Stimulated activated CD8-positive, alpha-beta memory T cell treated with anti-CD3 and anti-CD28 coated beads, Interleukin-2, amount 100 ng/mL, for 1 hour (primary cell): Measurements from ENCODE around the gene SYT13.
"Not testable (repeated sequence)": the region's sequence is repeated elsewhere in the genome, so short reads cannot be mapped to it uniquely, and the experiment has no call there.

ENCODE experiments used
- DNase-seq, 2 donors: peaks; one replicate each; pipeline ENCODE4 v3.0.0-alpha.2; 2020; ENCODE audit warnings: low read depth in 2 of 2

The SYT13 gene

GRCh38 chr11:45272701-45273100, 13.4 kb downstream of the SYT13 start:
- DNase-seq = no peak

DNA sequence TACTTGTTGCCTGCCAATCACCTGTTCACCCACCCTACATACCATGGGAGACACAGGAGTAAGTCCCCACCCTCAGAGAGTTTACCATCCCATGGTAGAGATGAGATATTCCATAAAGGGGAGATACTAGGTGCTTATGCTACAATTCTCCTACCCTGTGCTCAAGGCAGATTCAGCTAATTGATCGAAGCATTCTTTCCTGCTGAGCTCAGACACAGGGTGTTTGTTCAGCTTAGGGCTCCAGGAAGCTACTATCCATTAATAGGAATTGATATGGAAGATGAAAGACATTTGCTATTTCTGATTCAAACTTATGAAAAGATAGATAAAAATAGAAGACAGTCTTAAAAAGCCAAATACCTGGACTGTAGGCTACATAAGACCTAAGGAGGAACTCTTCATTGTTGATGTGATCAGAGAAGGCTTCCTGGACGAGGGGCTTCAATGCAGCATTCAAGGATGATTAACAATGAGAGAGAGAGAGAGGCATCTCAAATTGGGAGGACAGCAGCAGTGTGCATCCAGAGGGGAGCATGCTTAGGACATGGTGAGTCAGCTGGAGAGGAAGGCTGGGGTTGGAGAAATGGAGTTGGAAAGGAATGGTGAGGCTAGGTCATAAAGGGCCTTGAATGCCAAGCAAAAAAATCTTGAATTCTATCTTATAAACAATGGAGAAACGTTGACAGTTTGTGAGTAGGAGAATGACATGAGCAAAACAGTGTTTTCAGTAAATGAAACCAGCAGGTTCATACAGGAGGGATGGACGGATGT, 15.0 kb downstream of the SYT13 start:
- DNase-seq = no peak

- no peak for DNase-seq
Measured at GRCh38 chr11:45269678-45270077, 16.5 kb downstream of the SYT13 start.

GRCh38 chr11:45267652-45268299, 18.4 kb downstream of the SYT13 start:
- DNase-seq = no peak

DNA sequence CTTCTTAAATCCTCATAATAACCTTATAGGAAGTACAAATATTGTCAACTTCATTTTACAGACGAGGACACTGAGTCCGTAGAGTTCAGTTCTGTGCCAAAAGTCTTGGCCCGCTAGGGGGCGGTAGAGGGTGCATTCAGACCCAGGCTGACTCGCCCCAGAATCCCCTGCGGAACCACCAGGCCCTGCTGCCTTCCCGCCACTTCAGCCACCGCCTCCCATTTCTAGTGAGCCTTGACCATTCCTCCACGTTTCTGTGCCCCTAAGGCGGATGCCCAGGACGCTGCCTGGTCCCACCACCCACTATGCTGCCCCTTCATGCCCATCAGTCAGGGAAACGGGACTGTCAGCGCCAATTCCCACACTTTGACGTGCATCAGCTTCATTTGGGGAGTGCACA, 19.1 kb downstream of the SYT13 start:
- no peak for DNase-seq

- DNase-seq = no peak
Measured at GRCh38 chr11:45266676-45267020, 19.5 kb downstream of the SYT13 start.

DNA sequence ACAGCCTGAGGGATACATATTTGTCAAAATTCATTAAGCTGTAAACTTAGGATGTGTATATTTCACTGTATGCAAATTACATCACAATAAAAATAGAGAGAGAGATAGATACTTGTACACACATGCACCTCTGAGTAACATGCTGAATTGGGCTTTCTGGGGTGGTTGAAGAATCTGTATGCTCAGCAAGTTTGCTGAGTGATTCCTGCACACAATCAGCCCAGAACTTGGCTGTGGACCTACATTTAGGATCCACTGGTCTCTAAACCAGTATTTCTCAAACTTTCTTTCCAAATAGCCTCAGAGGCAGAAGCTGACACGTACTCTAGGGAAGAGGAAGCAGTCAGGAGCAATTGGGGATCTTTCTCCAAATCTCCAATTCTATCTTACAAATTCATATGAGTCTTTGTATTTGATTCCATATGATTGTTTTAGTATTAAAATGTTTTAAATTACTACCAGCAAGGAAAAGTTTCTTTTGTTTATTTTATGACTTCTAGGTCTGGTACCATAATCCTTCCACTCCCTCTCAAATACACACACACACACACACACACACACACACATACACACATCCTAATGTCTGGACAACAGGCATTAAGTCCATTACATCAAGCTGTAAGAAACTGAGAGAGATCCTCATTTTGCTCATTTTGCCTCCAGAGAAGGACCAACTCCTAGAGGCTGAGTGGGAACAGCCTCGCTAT, 20.0 kb downstream of the SYT13 start:
- DNase-seq = no peak

DNA sequence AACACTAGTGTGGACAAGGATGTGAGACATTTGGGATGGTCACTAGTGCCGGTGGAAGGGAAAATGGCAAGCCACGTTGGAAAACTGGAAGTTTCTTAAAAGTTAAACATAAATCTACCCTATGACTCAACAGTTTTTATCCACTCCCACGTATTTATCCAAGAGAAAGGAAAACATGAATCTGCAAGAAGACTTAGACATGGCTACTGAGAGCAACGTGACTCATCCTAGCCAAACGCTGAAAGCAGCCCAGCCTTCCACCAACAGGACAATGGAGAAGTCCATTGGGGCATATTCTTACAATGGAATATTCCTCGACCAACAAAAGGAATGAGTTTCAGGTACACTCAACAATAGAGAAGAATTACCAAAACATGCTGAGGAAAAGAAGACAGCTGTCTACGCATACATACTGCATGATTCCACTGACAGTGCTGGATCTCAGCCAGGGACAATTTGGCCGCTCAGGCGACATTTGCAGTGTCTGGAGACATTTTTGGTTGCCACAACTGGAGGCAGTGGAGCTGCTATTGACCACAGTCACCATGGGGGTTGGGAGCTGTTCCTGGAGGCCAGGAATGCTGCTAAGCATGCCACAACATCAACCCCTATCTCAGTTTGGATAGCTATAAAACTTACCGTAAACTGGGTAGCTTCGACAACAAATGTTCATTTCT, 21.2 kb downstream of the SYT13 start:
- DNase-seq = no peak

- DNase-seq = no peak
Measured at GRCh38 chr11:45263773-45264172, 22.4 kb downstream of the SYT13 start.

DNA sequence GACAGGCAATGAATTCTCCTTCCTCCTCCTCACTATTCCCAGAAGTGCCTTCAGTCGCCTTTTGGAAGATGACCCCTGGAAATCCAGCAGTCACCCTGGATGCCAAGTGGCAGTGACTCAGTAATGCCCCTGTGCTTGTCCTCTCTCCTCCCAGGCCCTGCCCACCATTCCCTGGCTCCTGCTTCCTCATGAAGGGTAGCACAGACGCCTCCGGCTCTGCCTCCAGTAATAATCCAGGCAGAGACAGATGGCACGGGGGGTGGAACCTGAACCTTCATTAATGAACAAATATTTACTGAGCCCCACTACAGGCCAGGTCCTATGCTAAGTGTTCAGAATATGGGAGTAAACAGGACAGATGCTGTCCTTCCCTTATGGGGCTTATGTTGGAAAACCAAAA, 23.2 kb downstream of the SYT13 start:
- no peak for DNase-seq

- DNase-seq = no peak
Measured at GRCh38 chr11:45260071-45260470, 26.1 kb downstream of the SYT13 start.

DNA sequence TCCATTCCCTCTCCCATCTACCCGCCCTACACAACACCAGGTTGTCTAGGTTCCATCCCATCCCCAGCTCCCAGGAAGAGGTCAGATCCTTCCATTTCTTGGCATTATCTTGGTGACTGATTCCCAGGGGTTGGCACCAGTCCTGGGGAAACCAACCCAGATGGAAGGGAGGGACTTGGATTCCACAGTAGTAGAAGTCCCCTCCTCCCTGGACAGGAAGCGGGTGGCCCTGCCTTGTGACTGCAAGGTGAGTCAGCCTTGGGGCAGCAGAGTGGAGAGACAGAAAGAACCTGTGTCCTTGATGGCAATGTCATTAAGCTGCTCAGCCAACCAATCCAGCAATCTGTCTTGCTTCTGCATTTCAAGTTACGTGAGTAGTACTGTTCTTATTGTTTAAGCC, 26.5 kb downstream of the SYT13 start:
- no peak for DNase-seq

- DNase-seq = no peak
Measured at GRCh38 chr11:45258982-45259530, 27.1 kb downstream of the SYT13 start.

GRCh38 chr11:45254070-45254469, 32.1 kb downstream of the SYT13 start:
- no peak for DNase-seq

DNA sequence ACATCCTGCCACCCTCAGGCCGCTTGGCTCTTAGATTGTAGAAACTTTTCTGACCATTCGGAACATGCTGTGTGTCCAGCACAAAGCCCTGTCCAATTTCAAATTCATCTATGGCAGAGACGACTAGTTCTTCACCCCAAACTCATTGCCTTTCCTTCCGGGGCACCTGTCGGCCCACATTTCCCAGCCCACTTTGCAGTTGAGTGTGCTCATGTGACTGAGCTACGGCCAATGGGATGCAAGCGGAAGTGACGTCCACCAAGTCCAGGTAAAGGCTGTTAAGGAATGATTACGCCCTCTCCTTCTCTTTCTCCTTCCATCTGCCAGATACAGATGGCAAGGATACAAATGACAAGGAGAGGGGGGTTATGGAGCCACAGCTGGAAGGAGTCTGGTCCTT, 32.5 kb downstream of the SYT13 start:
- no peak for DNase-seq

GRCh38 chr11:45252877-45253276, 33.3 kb downstream of the SYT13 start:
- DNase-seq = no peak

GRCh38 chr11:45252134-45252856, 33.8 kb downstream of the SYT13 start:
- DNase-seq = no peak

GRCh38 chr11:45250035-45250718, 36.0 kb downstream of the SYT13 start:
- DNase-seq = no peak

DNA sequence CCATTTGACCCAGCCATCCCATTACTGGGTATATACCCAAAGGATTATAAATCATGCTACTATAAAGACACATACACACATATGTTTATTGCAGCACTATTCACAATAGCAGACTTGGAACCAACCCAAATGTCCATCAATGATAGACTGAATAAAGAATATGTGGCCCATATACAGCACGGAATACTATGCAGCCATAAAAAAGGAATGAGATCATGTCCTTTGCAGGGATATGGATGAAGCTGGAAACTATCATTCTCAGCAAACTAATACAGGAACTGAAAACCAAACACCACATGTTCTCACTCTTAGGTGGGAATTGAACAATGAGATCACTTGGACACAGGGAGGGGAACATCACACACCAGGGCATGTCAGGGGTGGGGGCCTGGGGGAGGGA, 36.8 kb downstream of the SYT13 start:
- not testable (repeated sequence) for DNase-seq

DNA sequence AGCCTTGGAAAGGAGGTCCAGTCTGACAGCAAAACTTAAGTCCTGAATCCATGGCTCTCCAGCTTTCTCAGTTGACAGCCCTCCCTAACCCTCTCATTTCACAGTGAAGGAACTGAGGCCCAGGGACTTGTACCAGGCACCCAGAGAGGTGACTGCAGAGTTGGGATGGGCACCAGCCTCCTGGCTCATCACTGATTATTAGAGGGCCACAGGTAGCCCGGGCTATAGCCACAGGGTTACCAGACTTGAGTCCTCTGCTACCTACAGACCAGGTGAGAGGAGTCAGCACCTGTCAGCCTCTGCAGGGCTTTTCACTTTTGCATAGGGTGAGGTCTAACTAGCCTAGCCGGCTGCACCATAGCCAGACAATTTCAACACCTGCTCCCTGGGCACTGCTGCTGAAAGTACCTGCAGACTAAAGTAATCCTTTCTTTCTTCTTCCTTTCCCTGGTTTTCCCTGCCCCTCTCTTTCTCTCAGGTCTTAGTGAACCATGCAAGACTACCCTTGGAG, 37.6 kb downstream of the SYT13 start:
- no peak for DNase-seq

GRCh38 chr11:45247433-45247832, 38.7 kb downstream of the SYT13 start:
- no peak for DNase-seq
